NCI-H1694 (cell line): ENCODE data around the gene ABCC9.

Experiments used
- DNase-seq: peaks from one replicate; lab custom pipeline; 2025; lab: John Stamatoyannopoulos, UW

Gene ABCC9

GRCh38 chr12:21940549-21941505, at the start of gene ABCC9:
TSS of gene ABCC9 (minus strand) at chr12:21941426. CDS start at chr12:21936674, 4,752 bp downstream.
- DNase-seq = peak; percentile 1

- no peak for DNase-seq
Observed at GRCh38 chr12:21989819-21990412, 48.7 kb upstream of the ABCC9 start.

DNA sequence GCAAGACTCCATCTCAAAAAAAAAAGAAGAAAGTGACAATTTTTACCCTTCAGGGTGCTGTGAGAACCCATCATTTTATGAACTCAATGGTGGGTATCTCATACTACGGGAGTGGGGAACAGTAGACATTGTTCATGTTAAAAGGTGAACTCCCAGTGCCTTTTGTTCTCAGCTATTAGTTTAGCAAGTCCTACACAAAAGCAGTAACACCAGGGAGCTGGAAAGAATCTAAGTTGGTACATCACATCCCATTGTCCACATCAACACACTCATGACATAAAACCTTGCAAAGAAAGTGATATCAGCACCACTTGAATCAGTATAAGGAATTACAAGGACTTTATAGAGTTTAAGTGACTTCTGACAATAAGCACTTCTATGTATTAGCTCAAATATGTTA, 47.4 kb upstream of the ABCC9 start:
- no peak for DNase-seq

- no peak for DNase-seq
Observed at GRCh38 chr12:21987755-21988154, 46.5 kb upstream of the ABCC9 start.

DNA sequence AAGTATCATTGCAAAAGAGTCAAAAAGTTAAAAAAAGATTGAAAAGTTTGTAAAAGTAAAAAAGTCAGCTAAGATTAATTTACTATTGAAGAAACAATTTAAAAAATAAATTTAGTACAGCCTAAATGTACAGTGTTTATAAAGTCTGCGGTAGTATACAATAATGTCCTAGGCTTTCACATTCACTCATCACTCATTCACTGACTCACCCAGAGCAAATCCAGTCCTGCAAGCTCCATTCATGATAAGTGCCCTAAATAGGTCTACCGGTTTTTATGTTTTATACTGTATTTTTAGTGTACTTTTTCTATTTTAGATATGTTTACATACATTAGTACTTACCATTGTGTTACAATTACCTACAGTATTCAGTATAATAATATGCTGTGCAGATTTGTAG, 43.9 kb upstream of the ABCC9 start:
- no peak for DNase-seq

GRCh38 chr12:21984375-21984774, 43.1 kb upstream of the ABCC9 start:
- no peak for DNase-seq

DNA sequence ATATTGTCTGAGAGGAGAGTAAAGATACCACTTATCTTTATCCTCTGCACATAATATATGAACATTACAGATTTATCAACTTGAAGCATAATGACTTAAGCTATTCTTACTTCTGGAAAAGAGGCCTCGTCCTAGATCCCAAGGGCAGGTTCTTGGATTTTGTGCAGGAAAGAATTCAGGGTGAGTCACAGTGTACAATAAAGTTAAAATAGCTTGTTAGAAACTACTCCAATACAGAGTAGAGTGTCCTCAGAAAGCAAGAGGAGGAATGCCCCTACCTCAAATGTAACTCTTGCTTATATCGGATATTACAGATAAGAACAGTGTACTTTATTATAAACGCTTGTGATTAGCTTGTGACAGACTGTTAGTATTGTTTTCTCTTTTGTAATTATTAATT, 41.9 kb upstream of the ABCC9 start:
- no peak for DNase-seq

DNA sequence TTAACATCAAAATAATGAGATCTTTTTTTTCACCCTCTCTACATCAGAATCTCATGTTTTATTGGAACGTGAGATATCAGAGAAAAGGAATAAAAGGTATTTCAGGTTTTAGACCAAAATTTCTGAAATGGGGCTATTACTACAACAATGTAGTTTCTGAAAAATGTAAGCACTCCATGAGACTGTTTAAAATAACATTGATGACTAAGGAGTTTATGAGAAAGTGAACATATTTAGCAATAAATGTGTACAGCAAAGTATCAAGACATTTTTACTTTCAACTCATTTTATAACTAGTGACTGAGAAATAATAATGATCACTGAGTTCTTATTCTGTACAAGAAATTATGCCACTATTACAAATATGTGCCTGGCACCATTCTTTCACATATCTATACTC, 39.3 kb upstream of the ABCC9 start:
- no peak for DNase-seq

GRCh38 chr12:21975293-21975692, 34.1 kb upstream of the ABCC9 start:
- DNase-seq = no peak

DNA sequence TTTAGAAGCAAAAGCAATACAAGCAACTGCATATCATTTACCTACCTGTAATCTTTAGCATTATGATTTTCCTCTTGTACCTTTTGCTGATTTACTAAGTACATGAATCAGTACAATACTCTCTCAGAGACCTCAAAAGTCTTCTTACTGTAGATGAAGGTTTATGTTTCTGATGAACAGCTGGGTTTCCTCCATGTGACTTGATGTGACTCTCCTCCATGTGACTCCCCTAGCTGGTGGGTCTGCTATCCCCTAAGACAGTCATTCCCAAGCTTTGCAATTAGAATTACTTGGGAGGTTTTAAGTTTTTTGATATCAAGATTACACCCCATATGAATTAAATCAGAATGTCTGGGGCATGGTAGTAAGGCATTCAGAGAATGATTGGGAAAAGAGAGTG, 32.0 kb upstream of the ABCC9 start:
- no peak for DNase-seq

- no peak for DNase-seq
Observed at GRCh38 chr12:21972055-21972454, 30.8 kb upstream of the ABCC9 start.

- no peak for DNase-seq
Observed at GRCh38 chr12:21971344-21971743, 30.1 kb upstream of the ABCC9 start.

DNA sequence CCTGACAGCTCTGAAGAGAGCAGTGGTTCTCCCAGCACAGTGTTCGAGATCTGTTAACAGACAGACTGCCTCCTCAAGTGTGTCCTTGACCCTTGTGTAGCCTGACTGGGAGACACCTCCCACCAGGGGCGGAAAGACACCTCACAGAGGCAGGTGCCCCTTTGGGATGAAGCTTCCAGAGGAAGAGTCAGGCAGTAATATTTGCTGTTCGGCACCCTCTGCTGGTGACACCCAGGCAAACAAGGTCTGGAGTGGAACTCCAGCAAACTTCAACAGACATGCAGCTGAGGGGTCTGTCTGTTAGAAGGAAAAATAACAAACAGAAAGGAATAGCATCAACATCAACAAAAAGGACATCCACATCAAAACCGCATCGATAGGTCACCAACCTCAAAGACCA, 21.6 kb upstream of the ABCC9 start:
- no peak for DNase-seq

- DNase-seq = no peak
Observed at GRCh38 chr12:21962236-21962635, 21.0 kb upstream of the ABCC9 start.

- no peak for DNase-seq
Observed at GRCh38 chr12:21950649-21951048, 9.4 kb upstream of the ABCC9 start.

DNA sequence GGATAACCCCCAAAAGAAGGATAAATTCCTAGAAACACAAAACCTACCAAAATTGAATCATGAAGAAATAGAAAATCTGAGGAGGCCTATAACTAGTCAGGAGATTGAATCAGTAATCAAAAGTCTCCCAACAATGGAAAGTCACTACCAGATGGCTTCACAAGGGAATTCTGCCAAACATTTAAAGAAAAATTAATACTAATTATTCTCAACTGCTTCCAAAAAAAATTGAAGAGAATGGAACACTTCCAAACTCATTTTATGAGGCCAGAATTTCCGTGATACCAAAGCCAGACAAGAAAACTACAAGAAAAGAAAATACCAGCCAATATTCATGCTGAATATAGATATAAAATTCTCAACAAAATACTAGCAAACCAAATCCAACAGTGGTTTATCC, 7.8 kb upstream of the ABCC9 start:
- DNase-seq = no peak

- DNase-seq = no peak
Observed at GRCh38 chr12:21946983-21947382, 5.8 kb upstream of the ABCC9 start.

DNA sequence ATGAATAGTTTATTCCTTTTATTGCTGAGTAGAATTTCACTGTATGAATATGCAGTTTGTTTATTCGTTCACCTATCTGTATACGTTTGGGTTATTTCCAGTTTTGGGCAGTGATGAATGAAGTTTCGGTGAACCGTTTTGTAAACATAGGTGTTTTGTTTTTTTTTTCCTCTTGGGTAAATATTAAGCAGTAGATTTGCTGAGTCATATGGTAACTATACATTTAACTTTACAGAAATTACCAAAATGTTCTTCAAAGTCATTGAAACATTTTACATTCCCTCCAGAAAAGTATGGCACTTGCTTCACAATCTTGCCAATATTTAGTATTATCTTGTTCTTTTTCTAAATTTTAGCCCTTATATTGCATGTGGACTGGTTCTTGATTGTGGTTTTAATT, 3.8 kb upstream of the ABCC9 start:
- no peak for DNase-seq

- no peak for DNase-seq
Observed at GRCh38 chr12:21942377-21942703, 1.1 kb upstream of the ABCC9 start.

GRCh38 chr12:21941506-21942376, 515 bp upstream of the ABCC9 start:
- DNase-seq = no peak

GRCh38 chr12:21939435-21939834, 1.8 kb downstream of the ABCC9 start:
- DNase-seq = no peak

- DNase-seq = no peak
Observed at GRCh38 chr12:21938879-21939278, 2.3 kb downstream of the ABCC9 start.

GRCh38 chr12:21934173-21934572, 7.1 kb downstream of the ABCC9 start:
- no peak for DNase-seq
